ENCODE results near the gene SLIT3.

The SLIT3 gene

GRCh38 chr5:168989731-168990505 lies 311.0 kb downstream of the SLIT3 start:
- no peak for DNase-seq

DNA sequence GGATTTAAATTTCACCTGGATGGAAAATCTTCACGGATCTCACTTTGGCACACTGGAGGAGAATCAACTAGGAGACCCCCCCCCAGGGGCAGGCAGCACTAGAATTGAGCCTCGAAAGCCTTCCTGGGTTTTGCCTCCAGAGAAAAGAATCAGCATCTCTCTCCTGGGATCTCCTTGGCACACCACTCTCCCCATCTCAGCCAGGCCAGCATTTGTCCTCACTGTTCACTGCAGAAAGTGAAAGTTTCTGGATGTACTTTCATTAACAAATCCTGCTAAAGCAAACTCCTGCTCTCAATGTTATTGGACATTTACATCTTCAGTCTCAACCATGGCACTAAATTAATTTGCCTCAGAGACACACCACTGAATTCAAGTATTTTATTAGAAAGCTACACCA lies 312.2 kb downstream of the SLIT3 start:
- DNase-seq, result no peak

- DNase-seq, result peak; percentile 68
Measured at GRCh38 chr5:168987543-168988300, 313.2 kb downstream of the SLIT3 start.

DNA sequence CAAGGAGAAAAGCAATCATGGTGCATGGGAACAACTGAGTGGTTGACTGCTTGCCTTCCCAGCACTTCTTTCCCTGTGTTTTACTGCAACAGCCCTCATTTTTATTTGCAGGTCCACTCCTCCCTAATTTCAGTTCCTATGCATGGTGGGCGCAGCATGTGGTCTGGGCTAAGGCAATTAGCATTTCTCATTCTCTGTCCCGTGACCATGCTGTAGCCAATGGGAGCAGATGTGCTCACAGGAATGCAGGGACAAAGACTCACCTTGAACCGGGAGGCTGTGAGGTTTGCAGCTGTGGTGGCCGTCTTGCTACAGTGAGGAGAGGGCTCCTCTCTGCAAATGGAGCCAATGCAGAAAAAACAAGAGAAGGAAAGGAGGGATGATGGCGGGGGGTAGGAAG lies 315.5 kb downstream of the SLIT3 start:
- no peak for DNase-seq

GRCh38 chr5:168984135-168984675 lies 316.7 kb downstream of the SLIT3 start:
- no peak for DNase-seq

DNA sequence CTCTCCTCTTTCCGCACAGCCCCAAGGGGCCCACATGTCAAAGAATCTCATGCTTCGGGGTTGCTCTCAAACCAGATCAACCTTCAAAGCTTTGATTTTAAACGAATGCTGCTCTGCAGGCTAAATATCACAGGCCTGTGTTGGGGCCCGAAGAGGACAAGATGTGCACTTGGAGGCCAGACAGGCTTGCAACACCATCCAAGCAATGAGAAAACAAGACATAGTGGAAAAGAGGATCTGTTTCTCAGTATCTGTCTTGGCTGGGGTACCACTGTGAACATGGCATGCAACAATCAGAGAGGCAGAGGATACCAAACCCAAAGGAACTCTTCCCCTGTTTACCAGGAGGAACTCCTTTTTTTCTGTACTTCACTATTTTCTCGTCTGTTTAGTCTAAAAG lies 321.8 kb downstream of the SLIT3 start:
- DNase-seq, result no peak

- DNase-seq, result no peak
Measured at GRCh38 chr5:168978500-168978899, 322.4 kb downstream of the SLIT3 start.

DNA sequence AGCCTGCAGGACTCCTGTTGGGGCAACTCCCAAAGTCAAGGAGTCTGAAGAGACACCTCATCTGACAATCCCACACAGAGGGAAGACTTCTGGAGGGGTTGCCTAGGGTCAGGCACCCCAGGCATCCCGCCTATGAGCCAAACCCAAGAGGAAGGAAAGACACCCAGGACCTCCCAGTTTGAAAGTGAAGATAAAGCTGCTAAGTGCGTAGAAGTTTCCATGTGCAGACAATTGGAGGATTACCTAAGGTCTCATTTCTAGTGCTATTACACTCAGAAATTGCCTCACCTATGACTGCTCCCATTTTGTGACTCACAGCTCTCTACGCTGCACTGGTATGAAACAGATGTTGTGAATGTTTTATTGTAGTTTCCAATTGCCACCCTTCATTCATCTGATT lies 322.9 kb downstream of the SLIT3 start:
- DNase-seq, result peak; percentile 35

DNA sequence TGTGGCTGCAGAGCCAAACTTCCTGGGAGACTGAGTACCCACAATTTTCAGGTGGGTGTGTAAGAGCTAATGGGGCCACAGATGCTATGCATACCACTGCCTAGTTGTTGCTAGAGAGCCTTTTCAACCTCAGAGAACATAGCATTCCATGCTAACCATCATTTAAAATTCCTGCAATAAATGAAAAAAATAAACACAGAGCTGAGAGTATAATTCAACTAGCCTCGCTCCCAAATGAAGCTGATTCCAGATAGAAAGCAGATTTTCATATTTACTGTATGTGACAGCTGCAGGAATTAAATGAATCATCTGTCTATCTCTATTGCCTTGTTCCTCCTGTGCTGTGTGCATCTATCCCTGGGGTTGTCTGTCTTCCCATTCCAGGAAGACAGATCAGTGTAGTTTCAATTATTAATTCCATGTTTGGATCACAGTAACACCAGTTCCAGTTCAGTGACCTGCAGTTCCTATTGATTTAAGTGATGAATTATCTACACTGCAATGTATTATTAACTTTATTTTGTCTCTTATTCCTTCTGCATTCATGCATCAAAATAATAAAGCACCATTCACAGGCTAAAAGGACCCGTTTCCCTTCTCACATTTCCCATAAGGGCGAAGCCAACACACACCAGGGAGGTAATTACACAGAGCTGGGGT lies 324.5 kb downstream of the SLIT3 start:
- peak; percentile 72 for DNase-seq

GRCh38 chr5:168975331-168975730 lies 325.6 kb downstream of the SLIT3 start:
- DNase-seq, result no peak

- DNase-seq, result peak; percentile 77
Measured at GRCh38 chr5:168974082-168974481, 326.9 kb downstream of the SLIT3 start.

DNA sequence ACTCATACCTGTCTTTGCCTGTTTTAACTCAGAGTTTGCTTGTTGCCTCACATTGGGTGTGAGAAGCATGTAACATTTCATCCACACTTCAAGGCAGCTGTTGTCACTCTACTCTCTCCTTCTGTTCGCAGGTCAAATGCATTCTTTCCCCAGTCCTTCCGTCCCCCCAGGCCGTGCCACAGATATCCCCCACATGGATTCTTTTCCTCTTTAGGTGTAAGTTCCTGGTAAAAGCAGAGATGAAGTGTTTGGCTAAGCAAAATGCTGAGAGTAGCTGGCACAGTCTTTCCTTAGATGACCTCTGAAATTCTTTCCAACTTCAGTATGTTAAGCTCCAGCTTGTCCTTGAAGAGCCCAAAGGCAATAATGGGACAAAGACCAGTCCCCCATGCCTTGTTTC lies 328.2 kb downstream of the SLIT3 start:
- no peak for DNase-seq

DNA sequence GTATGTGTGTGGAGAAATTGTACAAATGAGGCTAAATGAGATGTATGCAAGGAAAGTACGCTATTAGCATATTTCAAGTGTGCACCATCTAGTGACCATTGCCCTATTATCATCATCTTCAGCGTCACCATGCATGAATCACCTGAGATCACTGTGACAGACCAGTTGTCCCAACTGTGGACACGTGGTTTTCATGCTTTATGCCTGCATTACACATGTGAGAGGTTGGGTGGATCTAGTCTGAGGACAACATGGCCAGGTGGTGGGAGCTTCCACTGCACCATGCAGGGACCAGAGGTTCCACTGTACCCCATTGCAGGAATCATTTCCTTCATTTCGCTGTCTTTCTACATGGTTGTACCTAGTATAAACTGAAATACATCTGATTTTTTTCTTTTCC lies 329.8 kb downstream of the SLIT3 start:
- DNase-seq, result no peak

GRCh38 chr5:168969326-168969886 lies 331.5 kb downstream of the SLIT3 start:
- no peak for DNase-seq

DNA sequence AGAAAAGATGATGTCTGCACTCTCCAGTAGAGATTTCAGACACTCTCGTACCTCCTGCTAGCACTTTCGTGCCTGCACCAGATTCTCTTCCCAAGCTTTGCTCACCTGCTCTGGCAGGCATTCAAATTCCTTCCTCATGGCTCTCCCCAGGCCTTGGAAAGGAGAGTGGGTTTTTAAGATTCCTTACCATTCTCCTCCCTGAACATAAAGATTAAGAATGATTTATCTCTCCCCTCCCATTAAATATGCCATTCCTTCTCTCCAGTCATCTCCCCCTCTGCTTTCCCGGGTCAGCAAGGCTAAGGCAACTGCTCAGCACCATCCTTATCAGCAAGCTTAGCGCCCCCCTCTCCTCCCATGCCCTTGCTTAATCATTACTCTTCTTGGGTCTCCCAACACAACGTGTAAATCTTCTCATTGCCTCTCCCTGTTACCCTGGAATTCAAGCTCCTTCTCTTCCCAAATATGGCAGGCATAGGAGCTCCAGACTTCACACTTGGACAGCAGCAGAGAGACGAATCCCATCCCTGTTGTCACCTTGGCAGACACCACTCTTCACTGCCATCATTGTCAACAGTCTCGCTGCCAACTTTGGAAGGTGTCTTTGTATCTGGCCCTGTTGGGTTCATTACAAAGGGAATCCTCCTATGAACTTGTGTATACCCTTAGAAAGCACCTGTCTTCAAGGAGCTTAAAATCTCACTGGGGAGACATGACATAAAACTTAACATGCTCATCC lies 332.9 kb downstream of the SLIT3 start:
- DNase-seq, result no peak

- no peak for DNase-seq
Measured at GRCh38 chr5:168965638-168966037, 335.3 kb downstream of the SLIT3 start.

DNA sequence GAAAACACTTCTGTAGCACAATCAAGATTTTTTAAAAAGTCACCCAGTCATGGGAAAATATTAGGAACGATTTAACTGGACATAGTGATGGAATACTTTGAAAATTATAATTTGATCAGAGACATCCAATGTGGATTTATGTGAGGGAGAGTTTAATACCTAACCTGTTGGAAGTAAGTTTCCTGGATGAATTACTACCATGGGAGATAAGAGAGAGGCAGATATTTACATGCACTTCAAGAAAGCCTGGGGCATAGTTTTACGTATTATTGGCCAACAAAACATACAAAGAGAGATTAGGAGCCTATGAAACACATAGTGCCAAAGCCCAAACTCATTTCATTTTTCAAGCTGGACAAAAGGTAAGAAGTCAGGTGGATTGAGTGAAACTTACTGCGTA lies 336.8 kb downstream of the SLIT3 start:
- DNase-seq, result no peak

DNA sequence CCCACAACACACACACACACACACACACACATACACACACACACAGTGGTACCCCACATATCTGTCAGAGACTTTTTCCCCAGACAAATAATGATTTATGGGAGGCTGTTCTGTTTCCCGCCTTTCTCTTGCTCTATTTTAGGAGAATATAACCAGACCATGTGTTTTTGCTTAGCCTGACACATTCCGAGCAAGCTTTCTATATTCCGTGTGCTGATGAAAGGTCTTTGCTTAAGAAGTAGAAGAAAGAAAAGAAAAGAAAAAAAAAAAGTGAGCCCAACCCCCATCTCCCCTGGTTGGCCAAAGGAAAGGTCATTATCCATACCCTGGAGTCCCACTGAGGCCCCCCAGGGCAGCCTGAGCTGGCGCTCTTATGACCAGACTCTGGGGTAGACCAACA lies 338.6 kb downstream of the SLIT3 start:
- peak; percentile 65 for DNase-seq

DNA sequence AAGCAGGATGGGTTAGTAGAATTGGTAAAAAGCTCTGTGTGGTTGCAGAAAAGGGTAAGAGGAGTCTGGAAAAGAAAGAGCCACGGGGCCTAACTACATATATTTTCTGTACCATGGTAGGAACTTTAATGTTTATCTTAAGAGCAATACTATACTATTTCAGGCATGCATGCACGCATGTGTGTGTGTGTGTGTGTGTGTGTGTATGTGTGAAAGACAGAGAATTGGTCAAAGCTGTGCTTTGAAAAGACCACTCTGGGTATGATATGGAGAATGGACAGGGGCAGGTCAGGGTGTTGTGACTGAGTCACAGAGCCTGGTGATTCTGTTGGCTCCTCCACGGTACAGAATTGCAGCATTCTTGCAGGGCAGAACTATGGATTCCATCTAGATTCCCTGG lies 339.3 kb downstream of the SLIT3 start:
- DNase-seq, result peak; percentile 43

GRCh38 chr5:168960497-168960896 lies 340.4 kb downstream of the SLIT3 start:
- DNase-seq, result no peak

GRCh38 chr5:168953351-168953750 lies 347.6 kb downstream of the SLIT3 start:
- DNase-seq, result no peak

- no peak for DNase-seq
Measured at GRCh38 chr5:168952196-168952595, 348.7 kb downstream of the SLIT3 start.
